HL-60 (cell line): Measurements from ENCODE around the gene BRD8.

ENCODE experiments used
- GABPA ChIP-seq: IDR thresholded peaks from 2 replicates; pipeline ENCODE4 v1.6.1; 2012; ENCODE audit warnings: low read depth
- POLR2AphosphoS5 ChIP-seq: IDR thresholded peaks from 2 replicates; pipeline ENCODE4 v1.6.1; 2012; ENCODE audit warnings: low read depth
- SPI1 ChIP-seq: IDR thresholded peaks from 2 replicates; pipeline ENCODE4 v1.6.1; 2012; ENCODE audit warnings: low read depth, mild to moderate bottlenecking, borderline replicate concordance
- TF ChIP-seq, protein P1 (sequence below): IDR thresholded peaks from one replicate; pipeline ENCODE4 v1.5.1; 2011; ENCODE audit warnings: low read length, control low read depth, inconsistent platforms; ENCODE audit not compliant: insufficient read depth

DNA sequence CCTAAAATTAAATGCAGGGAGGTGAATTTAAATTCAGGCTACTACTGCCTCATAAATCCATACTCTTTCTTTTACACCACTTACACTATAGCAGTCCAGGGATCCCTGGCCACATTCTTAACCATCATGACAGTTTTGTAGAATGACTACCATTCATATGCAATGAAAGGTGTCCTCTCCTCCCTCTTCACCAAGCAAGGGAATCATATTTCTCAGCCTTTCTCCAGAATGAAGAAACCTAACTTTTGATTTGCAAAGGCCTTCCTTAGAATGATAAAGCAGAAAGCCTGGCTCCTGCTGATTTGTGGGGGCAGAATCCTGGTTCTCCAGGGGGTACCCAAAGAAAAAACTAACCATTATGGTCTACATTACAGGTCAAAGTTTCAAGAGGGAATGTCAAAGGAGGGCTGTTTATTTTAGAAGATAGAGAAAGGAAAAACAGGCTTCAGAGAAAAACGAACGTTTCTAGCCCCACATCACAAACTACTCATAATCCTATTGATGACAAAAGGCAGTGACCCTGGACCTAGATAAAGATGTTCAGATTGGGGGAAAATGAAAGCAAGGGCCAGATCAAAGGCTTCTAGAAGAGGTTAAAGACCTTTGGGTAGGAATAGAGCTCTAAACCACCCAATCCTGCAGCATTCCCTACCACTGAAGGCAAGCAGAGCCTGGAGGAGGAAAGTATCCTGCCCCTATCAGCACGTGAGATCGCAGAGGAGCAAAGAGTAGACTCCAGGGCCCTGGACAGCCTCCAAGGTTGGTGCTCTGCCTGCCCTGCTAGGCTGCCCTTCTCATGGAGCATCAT is 83.1 kb downstream of the BRD8 start:
- TF ChIP-seq, protein P1, sequence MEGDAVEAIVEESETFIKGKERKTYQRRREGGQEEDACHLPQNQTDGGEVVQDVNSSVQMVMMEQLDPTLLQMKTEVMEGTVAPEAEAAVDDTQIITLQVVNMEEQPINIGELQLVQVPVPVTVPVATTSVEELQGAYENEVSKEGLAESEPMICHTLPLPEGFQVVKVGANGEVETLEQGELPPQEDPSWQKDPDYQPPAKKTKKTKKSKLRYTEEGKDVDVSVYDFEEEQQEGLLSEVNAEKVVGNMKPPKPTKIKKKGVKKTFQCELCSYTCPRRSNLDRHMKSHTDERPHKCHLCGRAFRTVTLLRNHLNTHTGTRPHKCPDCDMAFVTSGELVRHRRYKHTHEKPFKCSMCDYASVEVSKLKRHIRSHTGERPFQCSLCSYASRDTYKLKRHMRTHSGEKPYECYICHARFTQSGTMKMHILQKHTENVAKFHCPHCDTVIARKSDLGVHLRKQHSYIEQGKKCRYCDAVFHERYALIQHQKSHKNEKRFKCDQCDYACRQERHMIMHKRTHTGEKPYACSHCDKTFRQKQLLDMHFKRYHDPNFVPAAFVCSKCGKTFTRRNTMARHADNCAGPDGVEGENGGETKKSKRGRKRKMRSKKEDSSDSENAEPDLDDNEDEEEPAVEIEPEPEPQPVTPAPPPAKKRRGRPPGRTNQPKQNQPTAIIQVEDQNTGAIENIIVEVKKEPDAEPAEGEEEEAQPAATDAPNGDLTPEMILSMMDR, result no peak
- no peak for TF ChIP-seq POLR2AphosphoS5
- no peak for TF ChIP-seq GABPA
- no peak for TF ChIP-seq SPI1
